Common myeloid progenitor, CD34-positive (primary cell): Measurements from ENCODE around the gene HNRNPH2. TPM values are rescaled to one million over a fixed set of nuclear protein-coding genes. Genes with fewer than 3 reads are reported as not detected.
A peak's percentile ranks its signal among the peaks of the same experiment; 100 is the strongest.

ENCODE experiments used
- CTCF ChIA-PET: fragments of 350-600 bp; sonication (Branson Sonifier 250); formaldehyde crosslinking; loops from one replicate; lab custom pipeline; 2021; ENCODE audit warnings: antibody characterized with exemption; lab: Charles Lee
- POLR2A ChIA-PET: fragments of 350-600 bp; sonication (Branson Sonifier 250); formaldehyde crosslinking; loops from one replicate; lab custom pipeline; 2021; ENCODE audit warnings: antibody characterized with exemption; lab: Charles Lee
- DNase-seq, 3 donors: peaks; one replicate each; pipeline versions ENCODE4 v3.0.0 to v3.0.0-alpha.2; 2013
- H3K27ac ChIP-seq, 2 experiments: 1 replicate in 1 of 2; 2 replicates in 1 of 2; pipeline ENCODE4 v1.7.0; 2013; ENCODE audit warnings: inconsistent platforms in 2 of 2, low read length in 2 of 2, mild to moderate bottlenecking in 2 of 2, low read depth in 1 of 2, moderate library complexity in 1 of 2; ENCODE audit not compliant: severe bottlenecking in 2 of 2, insufficient read depth in 1 of 2, poor library complexity in 1 of 2
- H3K27me3 ChIP-seq, 5 experiments: replicated peaks in 2 of 5; 1 replicate in 3 of 5; 2 replicates in 2 of 5; pipeline versions ENCODE4 v1.6.1 to v1.7.0; 2013; ENCODE audit warnings: low read length in 4 of 5, mild to moderate bottlenecking in 2 of 5, moderate library complexity in 2 of 5, inconsistent platforms in 1 of 5; ENCODE audit not compliant: insufficient read depth in 5 of 5, control insufficient read depth in 4 of 5
- H3K36me3 ChIP-seq, 4 experiments: 1 replicate in 2 of 4; 2 replicates in 2 of 4; pipeline versions ENCODE4 v1.6.1 to v1.7.0; 2013; ENCODE audit warnings: low read length in 3 of 4, control low read depth in 1 of 4, mild to moderate bottlenecking in 1 of 4; ENCODE audit not compliant: control insufficient read depth in 4 of 4, insufficient read depth in 4 of 4
- H3K4me1 ChIP-seq, 4 experiments: 1 replicate in 3 of 4; 2 replicates in 1 of 4; pipeline versions ENCODE4 v1.6.1 to v1.7.1; 2013; ENCODE audit warnings: low read length in 3 of 4, mild to moderate bottlenecking in 3 of 4, control low read depth in 1 of 4, inconsistent platforms in 1 of 4, moderate library complexity in 1 of 4; ENCODE audit not compliant: control insufficient read depth in 4 of 4, insufficient read depth in 4 of 4; ENCODE audit errors: control extremely low read depth in 1 of 4
- H3K4me3 ChIP-seq, 7 experiments: 1 replicate in 4 of 7; 2 replicates in 3 of 7; pipeline versions ENCODE4 v1.5.1 to v1.7.0; 2013; ENCODE audit warnings: mild to moderate bottlenecking in 7 of 7, low read length in 6 of 7, moderate library complexity in 6 of 7, inconsistent platforms in 2 of 7, low read depth in 2 of 7, control low read depth in 1 of 7; ENCODE audit not compliant: insufficient read depth in 4 of 7, control insufficient read depth in 1 of 7; ENCODE audit errors: extremely low read depth in 1 of 7
- H3K9me3 ChIP-seq, 5 experiments: 1 replicate in 4 of 5; 2 replicates in 1 of 5; pipeline versions ENCODE4 v1.6.1 to v1.7.1; 2013; ENCODE audit warnings: low read length in 4 of 5, mild to moderate bottlenecking in 2 of 5, inconsistent platforms in 1 of 5, low read depth in 1 of 5, moderate library complexity in 1 of 5; ENCODE audit not compliant: control insufficient read depth in 4 of 5, insufficient read depth in 2 of 5; ENCODE audit errors: control extremely low read depth in 1 of 5
- WGBS: methylation state at CpG from one replicate; pipeline ENCODE4 v1.1.5; 2013; ENCODE audit not compliant: insufficient coverage; 5-methylcytosine and 5-hydroxymethylcytosine counted together
- polyA plus RNA-seq: library from polyadenylated mRNA; unstranded; fragments of 120-200 nt; gene quantifications from one replicate; pipeline ENCODE4 v1.2.1, GENCODE V29; 2013

The HNRNPH2 gene
- 68.3 TPM for polyA plus RNA-seq

DNA sequence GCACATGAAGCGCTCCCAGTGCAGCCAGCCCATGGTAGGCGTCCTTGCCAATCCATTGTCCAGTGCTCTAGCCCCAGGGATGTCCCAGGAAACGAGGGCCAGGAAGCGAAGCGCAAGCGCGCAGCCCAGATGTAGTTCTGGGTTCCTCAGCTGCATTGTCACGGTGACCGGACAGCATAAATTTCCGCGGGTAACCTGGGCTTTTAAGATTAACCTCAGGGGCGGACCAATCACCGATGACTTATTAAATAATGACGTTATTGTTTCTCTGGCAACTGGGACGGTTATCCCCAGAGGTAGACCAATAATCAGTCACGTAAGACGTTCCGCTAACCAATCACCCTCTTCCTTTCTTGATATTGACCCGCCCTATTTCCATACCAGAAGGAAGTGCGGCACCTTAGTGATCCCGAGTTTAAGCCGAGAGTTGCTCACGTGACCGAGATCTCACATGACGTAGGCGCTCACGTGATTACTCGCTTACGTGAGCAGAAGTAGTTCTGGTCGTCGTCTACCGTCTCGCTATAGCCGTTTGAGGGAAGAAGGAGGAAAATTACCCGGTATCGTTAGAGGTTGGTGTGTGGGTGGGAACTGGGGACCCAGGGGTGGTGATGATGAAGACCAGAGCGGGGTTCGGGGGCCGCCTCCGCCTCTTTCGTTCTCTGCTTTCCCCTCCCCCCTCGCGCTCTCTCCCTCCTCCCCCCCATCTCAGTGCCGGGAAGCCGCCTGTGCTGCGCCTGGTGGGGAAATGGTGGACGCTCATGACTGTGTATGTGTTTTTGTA lies at the start of gene HNRNPH2, which contains the start of gene GLA:
Gene HNRNPH2 (plus strand): TSS at position 475 of the 784 bp plus-strand sequence. CDS start 3,767 bp downstream, outside the sequence.
Gene GLA (minus strand): TSS at position 178 of the 784 bp plus-strand sequence. CDS start 22 bp downstream, at position 156.
- POLR2A ChIA-PET = interaction anchor here (0.9 to 1.0 kb wide), 2 partner anchors 10 to 17 kb away, joined by 5 to 7 read pairs; partner anchors contain the start of gene RPL36A
- Histone ChIP-seq H3K27me3 (no peaks in the 10 kb centered on the region), H3K4me3 (peak within 1 kb of the TSS; percentile 68 to 96 (median 79)), H3K36me3 (peaks cover 0 to 18% (median 6%) of the 10 kb centered on the region in 4 experiments), H3K9me3 (peaks cover 0 to 3% (median 0%) of the 10 kb centered on the region in 5 experiments), H3K4me1 (peaks cover 0 to 28% (median 12%) of the 10 kb centered on the region in 4 experiments), H3K27ac (peak within 1 kb of the TSS; percentile 96 to 98)
- DNase-seq = peak; percentile 97 to 99 (median 99)
- 16% methylated on average over 31 of the region's 47 CpGs for WGBS
- CTCF ChIA-PET = no interaction called here

GRCh38 chrX:101359966-101360365 lies 48.1 kb upstream of the HNRNPH2 start:
- ChIA-PET POLR2A (no interaction called here), CTCF (no interaction called here)
- H3K4me3 ChIP-seq = no peak overlapping the region
- H3K9me3 ChIP-seq = no peaks in the 10 kb centered on the region
- no peaks in the 10 kb centered on the region for H3K4me1 ChIP-seq
- no CpG with 5 or more reads among the region's 1 CpG for WGBS
- H3K36me3 ChIP-seq = peaks cover 3 to 57% (median 31%) of the 10 kb centered on the region in 4 experiments
- no peak for DNase-seq
- H3K27ac ChIP-seq = no peak overlapping the region
- H3K27me3 ChIP-seq = no peaks in the 10 kb centered on the region

GRCh38 chrX:101360390-101360789 lies 47.6 kb upstream of the HNRNPH2 start:
- Histone ChIP-seq H3K27ac (no peak overlapping the region), H3K36me3 (peaks cover 3 to 58% (median 32%) of the 10 kb centered on the region in 4 experiments), H3K9me3 (no peaks in the 10 kb centered on the region), H3K27me3 (no peaks in the 10 kb centered on the region), H3K4me3 (no peak overlapping the region), H3K4me1 (no peaks in the 10 kb centered on the region)
- ChIA-PET CTCF (no interaction called here), POLR2A (no interaction called here)
- peak in 1 of 3 donors; percentile 15 for DNase-seq
- WGBS = 77% methylated on average over 7 of the region's 7 CpGs

DNA sequence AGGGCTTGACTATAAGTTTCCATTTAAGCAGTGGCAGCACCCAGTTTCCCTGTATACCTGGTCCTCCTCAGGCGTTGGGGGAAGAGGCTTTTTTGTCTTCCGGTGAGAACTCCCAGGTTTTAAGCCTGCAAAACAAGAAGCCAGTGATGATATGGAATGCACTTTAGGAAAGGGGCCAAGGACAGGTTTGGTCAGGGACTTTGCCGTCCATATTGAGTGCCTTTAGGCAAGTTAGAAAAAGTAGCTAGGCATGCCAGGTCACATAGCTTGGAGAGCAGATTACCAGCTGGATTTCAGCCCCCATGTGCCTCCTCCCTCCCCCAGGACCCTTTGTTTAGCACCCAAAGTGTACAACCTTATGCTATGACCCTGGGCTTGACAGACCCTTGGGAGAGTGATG lies 45.9 kb upstream of the HNRNPH2 start:
- POLR2A ChIA-PET = no interaction called here
- CTCF ChIA-PET = no interaction called here
- H3K27me3 ChIP-seq = no peaks in the 10 kb centered on the region

DNA sequence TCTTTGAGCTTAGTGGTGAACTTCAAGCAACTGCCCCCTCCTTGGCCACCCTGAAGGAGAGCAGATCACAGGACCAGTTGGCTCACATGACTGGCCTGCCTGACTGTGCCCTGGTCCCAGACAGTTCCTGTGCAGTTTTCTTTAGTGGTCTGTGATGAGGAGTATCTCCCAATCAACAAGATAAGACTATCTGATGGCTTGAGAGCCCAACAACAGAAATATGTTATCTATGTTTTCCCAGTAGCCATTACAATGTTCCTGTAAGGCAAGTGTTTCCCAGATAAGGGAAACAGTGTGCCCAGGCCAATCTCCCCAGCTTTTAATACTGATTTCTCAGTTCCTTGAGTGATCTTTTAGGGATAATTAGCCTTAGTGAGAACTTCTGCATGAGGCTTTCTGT lies 45.3 kb upstream of the HNRNPH2 start:
- H3K4me1 ChIP-seq = no peaks in the 10 kb centered on the region
- H3K27ac ChIP-seq = no peak overlapping the region
- POLR2A ChIA-PET = no interaction called here
- no peaks in the 10 kb centered on the region for H3K27me3 ChIP-seq
- H3K4me3 ChIP-seq = no peak overlapping the region
- CTCF ChIA-PET = interaction anchor here (1.3 kb wide), 1 partner anchor 28 kb away, joined by 3 read pairs; the partner anchor contains the start of gene RPL36A
- peaks cover 5 to 46% (median 25%) of the 10 kb centered on the region in 4 experiments for H3K36me3 ChIP-seq
- H3K9me3 ChIP-seq = no peaks in the 10 kb centered on the region
- DNase-seq = no peak

More for the DNA sequence above, 45.9 kb upstream of the HNRNPH2 start:
- H3K4me3 ChIP-seq = no peak overlapping the region
- peaks cover 5 to 48% (median 27%) of the 10 kb centered on the region in 4 experiments for H3K36me3 ChIP-seq
- H3K9me3 ChIP-seq = no peaks in the 10 kb centered on the region
- WGBS = 91% methylated on average over 3 of the region's 3 CpGs
- H3K27ac ChIP-seq = no peak overlapping the region
- no peaks in the 10 kb centered on the region for H3K4me1 ChIP-seq
- DNase-seq = no peak

DNA sequence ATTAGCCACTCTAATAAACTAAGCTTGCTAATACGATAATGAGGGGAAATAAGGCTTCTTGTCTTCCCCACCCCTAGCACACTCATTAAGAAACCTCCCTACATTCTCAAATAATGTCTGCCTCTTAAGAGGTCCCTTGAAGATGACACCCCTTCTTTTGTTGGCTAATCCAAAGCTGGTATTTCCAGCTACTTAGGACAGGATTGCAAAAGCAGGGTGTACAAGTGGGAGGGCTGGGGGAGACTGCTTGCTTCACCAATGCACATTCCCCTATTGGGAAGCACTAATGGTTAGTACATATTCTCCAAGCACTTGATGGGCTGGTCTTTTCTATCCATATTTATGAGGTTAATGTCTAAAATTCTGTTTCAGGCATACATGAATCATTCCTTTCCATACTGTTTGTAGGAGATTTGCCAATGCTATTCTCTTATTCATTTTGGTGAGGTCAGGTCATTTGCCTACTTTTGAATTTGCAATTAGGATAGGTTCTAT lies 42.7 kb upstream of the HNRNPH2 start:
- POLR2A ChIA-PET = no interaction called here
- H3K4me3 ChIP-seq = no peak overlapping the region
- peaks cover 4 to 29% (median 16%) of the 10 kb centered on the region in 4 experiments for H3K36me3 ChIP-seq
- WGBS = 100% methylated on average over 1 of the region's 1 CpG
- DNase-seq = no peak
- CTCF ChIA-PET = interaction anchor here (0.9 kb wide), 1 partner anchor 14 kb away, joined by 3 read pairs; no protein-coding TSS in a partner anchor
- H3K9me3 ChIP-seq = no peaks in the 10 kb centered on the region
- H3K4me1 ChIP-seq = peaks cover 2 to 6% (median 4%) of the 10 kb centered on the region in 4 experiments
- H3K27me3 ChIP-seq = no peaks in the 10 kb centered on the region
- no peak overlapping the region for H3K27ac ChIP-seq

GRCh38 chrX:101368800-101369199 lies 39.2 kb upstream of the HNRNPH2 start:
- H3K27me3 ChIP-seq = no peaks in the 10 kb centered on the region
- CTCF ChIA-PET = no interaction called here
- DNase-seq = peak in 2 of 3 donors; percentile 50 to 67
- H3K27ac ChIP-seq = no peak overlapping the region
- no peaks in the 10 kb centered on the region for H3K9me3 ChIP-seq
- POLR2A ChIA-PET = no interaction called here
- peaks cover 4 to 16% (median 10%) of the 10 kb centered on the region in 4 experiments for H3K36me3 ChIP-seq
- H3K4me3 ChIP-seq = no peak overlapping the region
- H3K4me1 ChIP-seq = peaks cover 2 to 17% (median 11%) of the 10 kb centered on the region in 4 experiments
